Muscle of arm (tissue), 14 donors: Measurements from ENCODE around the gene SHISA2. TPM values are rescaled to one million over a fixed set of nuclear protein-coding genes. Genes with fewer than 3 reads are reported as not detected.
"Not testable (repeated sequence)": the region's sequence is repeated elsewhere in the genome, so short reads cannot be mapped to it uniquely, and the experiment has no call there.

Experiments
- DNase-seq: peaks from one replicate; pipeline ENCODE4 v3.0.0-alpha.2; 2013
- long read RNA-seq, 11 donors: transcript quantifications; one replicate each; lab custom pipeline, GENCODE V29; 2026
- polyA plus RNA-seq, 12 donors: library from polyadenylated mRNA; unstranded; fragments of 120-200 nt; gene quantifications; one replicate each; pipeline ENCODE4 v1.2.1, GENCODE V29; 2013; ENCODE audit not compliant: insufficient read length in 12 of 12

The SHISA2 gene
- polyA plus RNA-seq, result 10 to 100 TPM in 11 of 12 donors, not detected in 1; 19.5 to 98.7 (median 50.0) TPM
- long read RNA-seq, donor 1, result 0 reads
- long read RNA-seq, donor 2, transcript SHISA2-201 (2 exons, 2,860 nt), result major isoform, 32 of 32 reads
- long read RNA-seq, donor 2, partial matches to known transcripts, result 0 of 32 reads
- long read RNA-seq, donor 2, other reads (novel, unspliced or antisense), result 0 of 32 reads
- long read RNA-seq, donor 3, transcript SHISA2-201 (2 exons, 2,860 nt), result major isoform, 22 of 22 reads
- long read RNA-seq, donor 3, partial matches to known transcripts, result 0 of 22 reads
- long read RNA-seq, donor 3, other reads (novel, unspliced or antisense), result 0 of 22 reads
- long read RNA-seq, donor 4, transcript SHISA2-201 (2 exons, 2,860 nt), result major isoform, 14 of 14 reads
- long read RNA-seq, donor 4, partial matches to known transcripts, result 0 of 14 reads
- long read RNA-seq, donor 4, other reads (novel, unspliced or antisense), result 0 of 14 reads
- long read RNA-seq, donor 5, transcript SHISA2-201 (2 exons, 2,860 nt), result major isoform, 59 of 59 reads
- long read RNA-seq, donor 5, partial matches to known transcripts, result 0 of 59 reads
- long read RNA-seq, donor 5, other reads (novel, unspliced or antisense), result 0 of 59 reads
- long read RNA-seq, donor 6, transcript SHISA2-201 (2 exons, 2,860 nt), result major isoform, 7 of 7 reads
- long read RNA-seq, donor 6, partial matches to known transcripts, result 0 of 7 reads
- long read RNA-seq, donor 6, other reads (novel, unspliced or antisense), result 0 of 7 reads
- long read RNA-seq, donor 7, transcript SHISA2-201 (2 exons, 2,860 nt), result major isoform, 10 of 10 reads
- long read RNA-seq, donor 7, partial matches to known transcripts, result 0 of 10 reads
- long read RNA-seq, donor 7, other reads (novel, unspliced or antisense), result 0 of 10 reads
- long read RNA-seq, donor 8, transcript SHISA2-201 (2 exons, 2,860 nt), result major isoform, 56 of 56 reads
- long read RNA-seq, donor 8, partial matches to known transcripts, result 0 of 56 reads
- long read RNA-seq, donor 8, other reads (novel, unspliced or antisense), result 0 of 56 reads
- long read RNA-seq, donor 9, transcript SHISA2-201 (2 exons, 2,860 nt), result major isoform, 7 of 7 reads
- long read RNA-seq, donor 9, partial matches to known transcripts, result 0 of 7 reads
- long read RNA-seq, donor 9, other reads (novel, unspliced or antisense), result 0 of 7 reads
- long read RNA-seq, donor 10, transcript SHISA2-201 (2 exons, 2,860 nt), result major isoform, 41 of 41 reads
- long read RNA-seq, donor 10, partial matches to known transcripts, result 0 of 41 reads
- long read RNA-seq, donor 10, other reads (novel, unspliced or antisense), result 0 of 41 reads
- long read RNA-seq, donor 11, transcript SHISA2-201 (2 exons, 2,860 nt), result major isoform, 10 of 10 reads
- long read RNA-seq, donor 11, partial matches to known transcripts, result 0 of 10 reads
- long read RNA-seq, donor 11, other reads (novel, unspliced or antisense), result 0 of 10 reads

DNA sequence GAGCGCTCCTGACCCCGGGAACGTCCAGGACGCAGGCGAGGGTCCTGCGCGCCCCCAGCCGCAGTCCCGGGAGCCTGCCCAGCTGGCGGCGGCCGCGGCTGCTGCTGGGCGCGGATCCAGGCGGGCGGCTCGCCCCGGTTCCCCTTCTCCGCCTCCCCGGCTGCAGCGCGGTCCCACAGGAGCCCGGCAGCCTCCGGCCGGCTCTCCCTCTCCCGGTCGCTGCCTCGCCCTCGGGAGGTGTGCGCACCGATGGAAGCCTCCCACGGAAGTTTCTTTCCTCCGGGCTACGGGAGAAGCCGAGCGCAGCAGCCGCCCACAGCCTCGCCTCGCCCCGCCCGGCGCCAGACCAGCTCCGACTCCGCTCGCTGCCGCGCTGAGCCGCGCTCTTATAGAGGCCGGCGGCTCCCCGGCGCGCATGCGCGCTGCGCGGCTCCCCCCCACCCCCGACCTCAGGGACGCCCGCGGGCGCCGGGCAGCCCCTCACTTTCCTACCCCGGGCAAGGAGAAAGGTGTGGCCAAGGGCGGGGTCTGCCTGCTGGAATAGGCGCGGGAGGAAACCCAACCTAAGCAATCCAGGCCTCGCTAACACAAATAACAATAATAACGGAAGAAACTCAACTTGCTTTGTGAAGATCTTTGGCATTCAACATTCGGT lies at the start of gene SHISA2:
SHISA2 (minus strand) TSS at position 360 of the 655 bp plus-strand sequence. CDS start 1,041 bp downstream, outside the sequence.
- peak; percentile 71 for DNase-seq

GRCh38 chr13:26095846-26096610 lies 44.2 kb upstream of the SHISA2 start:
- no peak for DNase-seq

- DNase-seq, result no peak
Observed at GRCh38 chr13:26095338-26095737, 43.5 kb upstream of the SHISA2 start.

DNA sequence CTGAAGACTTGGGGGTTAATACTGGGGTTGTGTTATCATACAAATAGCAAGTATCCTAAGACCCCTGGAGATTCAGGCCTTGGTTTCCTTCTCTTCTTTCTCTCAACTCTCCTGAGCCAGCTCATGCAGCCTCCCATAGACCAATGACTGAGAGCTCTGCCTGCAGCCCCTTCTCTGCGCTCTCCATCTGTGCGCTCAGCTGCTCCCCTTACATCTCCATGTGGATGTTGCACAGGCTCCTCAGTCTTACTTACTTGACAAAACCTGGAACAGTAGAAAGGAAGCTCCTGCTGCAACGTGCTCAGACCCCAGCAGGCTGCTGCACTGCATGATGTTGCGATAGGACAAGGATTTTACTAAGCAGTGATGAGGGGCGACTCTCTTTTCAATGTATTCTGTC lies 25.0 kb upstream of the SHISA2 start:
- not testable (repeated sequence) for DNase-seq

GRCh38 chr13:26075498-26075897 lies 23.7 kb upstream of the SHISA2 start:
- DNase-seq, result no peak

DNA sequence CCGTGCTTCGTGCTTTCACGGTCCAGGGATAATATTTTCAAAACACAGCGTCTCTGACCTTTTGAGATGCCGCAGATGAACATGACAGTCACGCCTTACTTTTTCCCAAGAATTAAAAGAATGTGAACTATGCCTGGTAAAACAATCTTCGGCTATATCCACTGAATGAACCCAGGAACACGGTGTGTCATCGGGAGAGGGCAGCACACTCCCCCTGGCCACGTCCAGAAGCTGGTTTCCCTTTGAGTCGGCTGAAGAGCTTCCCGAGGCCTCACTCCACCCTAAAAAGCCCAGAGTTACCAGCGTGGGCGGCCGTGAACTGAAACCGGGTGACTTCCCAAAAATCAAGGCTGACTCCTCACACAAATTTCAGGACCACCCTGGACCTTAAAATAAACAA lies 22.9 kb upstream of the SHISA2 start:
- DNase-seq, result no peak

DNA sequence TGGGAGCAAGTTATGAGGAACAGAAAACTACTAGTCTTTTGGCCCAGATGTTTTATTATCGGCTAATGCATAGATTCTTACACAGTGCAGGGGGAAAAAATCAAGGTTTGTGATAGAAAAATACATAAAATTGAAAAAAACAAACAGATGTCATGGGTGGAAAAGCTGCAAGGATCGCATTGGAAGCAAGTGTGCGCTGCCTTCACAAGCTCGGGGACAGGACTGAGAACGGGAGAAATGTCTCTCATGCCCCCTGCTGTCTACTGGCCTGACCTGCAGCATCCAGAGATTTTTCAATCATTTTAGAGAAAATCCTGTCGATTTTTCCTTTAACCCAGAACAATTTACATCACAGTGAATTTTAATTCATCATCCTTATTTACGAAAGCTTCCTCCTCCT lies 20.5 kb upstream of the SHISA2 start:
- not testable (repeated sequence) for DNase-seq

DNA sequence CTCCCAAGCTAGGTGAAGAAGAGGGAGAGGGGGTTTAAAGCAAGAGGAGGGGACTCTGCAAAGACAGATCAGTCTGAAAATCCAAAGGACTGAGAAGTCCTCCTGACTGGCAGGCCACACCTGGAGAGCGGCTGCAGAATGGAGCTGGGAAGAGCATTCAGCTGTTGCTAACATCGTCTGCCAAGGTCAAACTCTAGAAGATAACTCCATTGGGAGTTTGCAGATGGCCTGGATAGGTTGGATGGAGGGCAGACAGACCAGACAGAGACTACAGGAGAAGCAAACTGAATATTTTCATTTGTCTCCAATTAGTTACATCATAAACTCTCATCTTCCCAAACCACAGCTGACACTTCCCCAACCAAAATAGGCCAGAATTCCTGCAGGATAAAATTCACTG lies 19.9 kb upstream of the SHISA2 start:
- DNase-seq, result no peak

DNA sequence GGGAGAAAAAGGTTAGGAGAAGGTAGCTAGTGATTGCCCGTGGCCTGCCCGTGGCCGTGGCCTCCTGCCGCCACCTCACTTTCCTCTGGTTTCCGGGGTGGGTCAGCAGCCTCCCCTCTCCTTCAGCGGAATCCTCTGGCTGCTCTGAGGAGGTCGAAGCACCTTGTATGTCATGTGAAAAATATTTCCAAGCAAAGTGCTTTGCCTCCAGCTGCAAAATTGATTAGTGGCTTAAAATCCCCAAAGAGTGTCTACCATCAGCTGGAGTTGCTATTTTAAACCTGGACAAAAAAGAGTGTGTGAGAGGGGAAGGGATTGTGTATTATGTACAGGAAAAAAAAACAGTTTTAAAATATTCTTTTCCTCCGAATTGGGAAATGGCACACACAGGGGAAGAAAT lies 17.8 kb upstream of the SHISA2 start:
- not testable (repeated sequence) for DNase-seq

- DNase-seq, result not testable (repeated sequence)
Observed at GRCh38 chr13:26068372-26068771, 16.6 kb upstream of the SHISA2 start.

DNA sequence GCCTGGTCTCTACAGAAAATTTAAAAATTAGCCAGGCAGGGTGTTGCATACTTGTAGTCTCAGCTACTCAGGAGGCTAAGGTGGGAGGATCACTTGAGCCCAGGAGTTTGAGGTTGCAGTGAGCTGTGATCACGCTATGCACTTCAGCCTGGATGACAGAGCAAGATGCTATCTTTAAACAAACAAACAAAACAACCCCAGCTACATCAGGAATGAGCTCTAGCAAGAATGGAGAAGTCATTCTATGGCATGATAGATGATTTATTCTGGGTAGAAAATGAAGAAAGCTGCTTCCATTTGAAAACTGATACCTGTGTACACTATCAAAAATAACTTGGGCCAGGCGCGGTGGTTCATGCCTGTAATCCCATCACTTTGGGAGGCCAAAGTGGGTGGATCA lies 15.8 kb upstream of the SHISA2 start:
- DNase-seq, result no peak

DNA sequence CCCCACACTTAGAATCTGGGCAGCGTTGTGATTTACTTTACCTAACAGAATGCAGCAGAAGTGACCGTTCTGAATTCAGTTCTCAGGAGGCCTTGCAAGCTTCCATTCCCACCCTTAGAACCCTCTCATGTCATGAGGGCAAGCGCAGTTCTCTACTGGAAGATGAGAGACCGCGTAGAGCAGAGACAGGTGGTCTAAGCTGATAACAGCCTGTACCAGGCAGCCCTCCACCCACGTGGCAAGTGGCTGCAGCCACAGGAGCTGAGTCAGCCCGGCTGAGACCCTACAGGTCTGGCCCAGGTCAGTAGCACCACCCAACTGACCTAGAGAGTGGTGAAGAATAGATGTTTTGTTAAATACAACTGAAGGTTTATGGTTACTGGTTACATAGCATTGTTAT lies 14.7 kb upstream of the SHISA2 start:
- not testable (repeated sequence) for DNase-seq

- peak; percentile 75 for DNase-seq
Observed at GRCh38 chr13:26062853-26063444, 11.1 kb upstream of the SHISA2 start.

GRCh38 chr13:26061947-26062346 lies 10.1 kb upstream of the SHISA2 start:
- no peak for DNase-seq

GRCh38 chr13:26061256-26061655 lies 9.4 kb upstream of the SHISA2 start:
- DNase-seq, result no peak

DNA sequence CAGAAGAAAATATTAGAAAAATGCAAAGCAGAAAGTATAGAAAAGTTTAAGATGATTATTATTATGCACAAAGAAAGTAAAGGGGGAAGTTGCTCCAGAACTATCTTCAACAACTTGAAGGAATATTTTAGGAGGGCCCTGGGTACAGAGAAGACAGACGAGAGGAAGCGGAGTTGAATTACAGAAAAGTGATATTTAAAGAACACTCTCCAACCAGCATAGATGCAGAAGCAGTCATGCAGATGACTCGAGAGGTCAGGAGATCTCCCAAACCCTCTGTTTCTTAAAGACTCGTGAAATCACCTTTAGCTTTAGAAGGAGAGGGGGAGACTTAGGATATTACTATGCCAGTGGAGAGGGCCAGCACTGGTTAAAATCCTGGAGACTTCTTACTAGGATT lies 8.5 kb upstream of the SHISA2 start:
- DNase-seq, result no peak

GRCh38 chr13:26058704-26059103 lies 6.9 kb upstream of the SHISA2 start:
- no peak for DNase-seq

- DNase-seq, result no peak
Observed at GRCh38 chr13:26054896-26055295, 3.1 kb upstream of the SHISA2 start.

- DNase-seq, result no peak
Observed at GRCh38 chr13:26053418-26053980, 1.7 kb upstream of the SHISA2 start.
